Activated CD8-positive, alpha-beta memory T cell treated with anti-CD3 and anti-CD28 coated beads for 48 hours (primary cell): ENCODE results near the gene PRKAG1.

Experiments used
- DNase-seq, 3 experiments: peaks; one replicate each; pipeline ENCODE4 v3.0.0-alpha.2; 2020; ENCODE audit warnings: low read depth in 2 of 3, low spot score in 2 of 3

Gene PRKAG1

GRCh38 chr12:49050507-49051372 lies 32.2 kb upstream of the PRKAG1 start:
- no peak for DNase-seq

GRCh38 chr12:49049566-49050224 lies 31.1 kb upstream of the PRKAG1 start:
- no peak for DNase-seq

GRCh38 chr12:49048953-49049352 lies 30.4 kb upstream of the PRKAG1 start:
- DNase-seq = no peak

- DNase-seq = no peak
These were observed 27.7 kb upstream of the PRKAG1 start for GRCh38 chr12:49046129-49046895.

GRCh38 chr12:49044660-49045059 lies 26.1 kb upstream of the PRKAG1 start:
- DNase-seq = no peak

- DNase-seq = peak; percentile 41 to 75 (median 73)
These were observed 25.3 kb upstream of the PRKAG1 start for GRCh38 chr12:49043856-49044258.

- no peak for DNase-seq
These were observed 24.7 kb upstream of the PRKAG1 start for GRCh38 chr12:49043241-49043640.

- DNase-seq = no peak
These were observed 23.4 kb upstream of the PRKAG1 start for GRCh38 chr12:49041881-49042484.

GRCh38 chr12:49041036-49041880 lies 22.7 kb upstream of the PRKAG1 start:
- no peak for DNase-seq

GRCh38 chr12:49040364-49040855 lies 21.8 kb upstream of the PRKAG1 start:
- no peak for DNase-seq

GRCh38 chr12:49039421-49040363 lies 21.1 kb upstream of the PRKAG1 start:
- DNase-seq = no peak

- no peak for DNase-seq
These were observed 19.8 kb upstream of the PRKAG1 start for GRCh38 chr12:49038291-49038955.

GRCh38 chr12:49037947-49038237 lies 19.3 kb upstream of the PRKAG1 start:
- no peak for DNase-seq

GRCh38 chr12:49037111-49037946 lies 18.8 kb upstream of the PRKAG1 start:
- no peak for DNase-seq

- no peak for DNase-seq
These were observed 17.5 kb upstream of the PRKAG1 start for GRCh38 chr12:49036029-49036428.

GRCh38 chr12:49034286-49034622 lies 15.7 kb upstream of the PRKAG1 start:
- no peak for DNase-seq

GRCh38 chr12:49033611-49034285 lies 15.2 kb upstream of the PRKAG1 start:
- no peak for DNase-seq
